Measurements from ENCODE around the gene SEMA6A.

The SEMA6A gene

GRCh38 chr5:116576053-116576713 lies 1.6 kb upstream of the SEMA6A start:
- peak; percentile 88 for DNase-seq (ENCODE audit: low spot score)

DNA sequence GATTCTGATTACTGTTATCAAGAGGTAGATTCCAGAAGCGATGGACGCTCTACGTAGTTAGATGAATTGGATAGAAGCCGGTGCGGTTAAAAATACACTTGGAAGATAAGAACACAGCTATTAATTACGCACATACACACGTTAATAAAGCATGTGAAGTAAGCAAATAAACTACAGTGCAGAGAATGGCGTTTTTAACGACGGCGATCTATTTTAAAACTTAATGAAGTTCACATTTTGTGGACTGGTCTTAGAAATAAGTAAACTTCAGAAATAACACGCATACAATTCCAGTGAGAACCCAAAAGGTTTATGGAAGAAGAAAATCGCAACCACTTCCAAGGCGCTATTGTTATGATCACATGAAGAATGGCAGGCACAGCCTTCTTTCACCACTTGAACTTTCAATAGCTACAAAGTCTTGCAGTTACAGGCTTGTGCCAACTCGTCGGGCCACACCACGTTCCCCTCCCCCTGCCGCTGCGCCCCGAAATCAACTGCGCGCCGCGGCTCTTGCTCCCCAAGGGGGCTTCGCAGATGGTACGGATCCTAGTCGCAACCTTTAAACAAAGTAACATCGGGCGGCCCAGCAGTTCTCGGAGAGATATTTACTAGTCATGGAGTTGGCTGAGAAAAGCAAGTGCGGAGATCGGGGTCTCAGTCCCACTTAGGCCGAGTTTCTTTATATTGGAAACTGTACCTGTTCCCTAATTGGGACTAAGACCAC lies 866 bp upstream of the SEMA6A start:
- DNase-seq (ENCODE audit: low spot score), result peak; percentile 39

DNA sequence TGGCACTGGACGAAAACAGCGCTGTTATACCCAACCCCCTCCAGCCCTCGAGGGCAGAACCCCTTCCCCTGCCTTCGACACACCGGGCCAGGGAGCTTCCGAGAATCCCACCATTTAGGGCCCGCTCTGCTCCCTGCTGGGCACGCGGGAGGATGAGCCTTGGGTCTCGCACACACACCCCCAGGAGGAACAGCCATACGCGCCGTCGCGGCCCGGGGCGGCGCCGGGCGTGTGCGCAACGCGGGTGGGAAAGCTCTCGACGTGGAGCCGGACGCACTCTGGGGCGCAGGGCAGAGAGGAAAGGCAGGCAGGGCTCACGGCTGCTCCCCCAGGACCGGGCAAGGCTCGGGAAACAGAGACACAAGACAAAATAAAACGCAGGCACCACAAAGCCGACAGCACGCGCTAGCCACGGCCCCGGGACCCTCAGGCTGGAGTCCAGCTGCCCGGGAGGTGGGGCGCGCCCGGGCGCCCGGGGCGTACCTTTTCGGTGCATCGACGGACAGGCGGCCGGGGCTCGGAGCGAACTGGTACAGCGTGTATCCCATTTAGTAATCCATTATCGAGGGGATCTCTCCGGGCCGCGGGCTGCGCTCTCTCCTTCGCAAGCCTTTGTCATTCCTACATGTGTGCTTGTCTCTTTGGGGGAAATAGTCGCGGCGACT lies 789 bp downstream of the SEMA6A start:
- DNase-seq (ENCODE audit: low spot score), result peak; percentile 43

DNA sequence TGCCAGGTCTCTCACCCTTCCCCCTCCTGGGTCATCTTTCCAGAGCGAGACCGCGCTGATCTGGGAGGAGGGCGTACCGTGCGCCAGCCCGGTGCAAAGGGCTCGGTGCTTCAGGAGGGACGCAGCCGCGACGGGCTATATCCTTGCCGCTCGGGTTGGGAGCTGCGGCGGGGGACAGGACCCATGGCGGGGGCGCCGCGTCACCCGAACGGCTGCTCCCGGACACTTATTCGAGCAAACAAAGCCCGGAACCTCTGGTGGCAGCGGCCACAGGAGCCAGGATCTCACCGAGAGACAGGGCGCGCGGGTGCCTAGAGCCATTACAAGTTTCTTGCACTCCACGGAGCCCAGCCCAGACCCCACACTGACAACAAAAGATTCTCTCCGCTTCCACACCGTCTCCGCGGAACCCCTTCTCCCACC lies 1.3 kb downstream of the SEMA6A start:
- DNase-seq (ENCODE audit: low spot score), result peak; percentile 57

GRCh38 chr5:116572350-116573278 lies 2.0 kb downstream of the SEMA6A start:
- DNase-seq (ENCODE audit: low spot score), result peak; percentile 77

DNA sequence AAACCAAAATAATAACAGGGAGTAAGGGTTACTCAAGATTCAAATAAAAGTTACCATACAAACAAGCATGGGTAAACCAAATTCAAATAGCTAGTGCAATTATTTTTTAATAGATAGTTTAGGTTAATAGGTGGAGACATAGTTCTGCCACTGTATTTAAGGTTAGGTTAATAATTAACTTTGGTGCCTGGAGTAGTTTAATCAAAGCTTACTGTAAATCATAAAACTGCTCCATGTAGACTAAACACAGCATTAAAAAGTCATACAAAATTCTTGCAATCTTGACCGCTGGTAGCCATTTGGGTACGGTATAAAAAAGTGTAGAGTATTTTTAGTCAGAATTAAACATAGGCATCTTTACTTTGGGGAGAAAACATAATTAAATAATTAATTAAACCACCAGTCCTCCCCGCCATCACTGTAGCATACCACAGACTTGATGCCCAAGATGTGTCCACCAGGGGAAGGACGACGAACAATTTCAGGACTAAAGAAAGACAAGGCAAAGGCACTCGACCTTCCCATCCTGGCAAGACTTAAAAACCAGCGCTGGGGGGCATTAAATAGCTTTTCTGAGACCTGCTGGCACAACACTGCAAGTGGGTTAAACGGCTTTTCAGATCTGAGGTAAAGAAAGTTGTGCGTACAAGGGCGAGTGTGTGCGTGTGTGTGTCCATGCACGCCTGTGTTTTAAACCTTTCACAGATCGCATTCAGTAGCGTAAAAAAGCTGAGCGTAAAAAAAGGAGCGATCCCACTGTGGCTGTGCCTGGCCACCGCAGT lies 2.9 kb downstream of the SEMA6A start:
- peak; percentile 64 for DNase-seq (ENCODE audit: low spot score)

DNA sequence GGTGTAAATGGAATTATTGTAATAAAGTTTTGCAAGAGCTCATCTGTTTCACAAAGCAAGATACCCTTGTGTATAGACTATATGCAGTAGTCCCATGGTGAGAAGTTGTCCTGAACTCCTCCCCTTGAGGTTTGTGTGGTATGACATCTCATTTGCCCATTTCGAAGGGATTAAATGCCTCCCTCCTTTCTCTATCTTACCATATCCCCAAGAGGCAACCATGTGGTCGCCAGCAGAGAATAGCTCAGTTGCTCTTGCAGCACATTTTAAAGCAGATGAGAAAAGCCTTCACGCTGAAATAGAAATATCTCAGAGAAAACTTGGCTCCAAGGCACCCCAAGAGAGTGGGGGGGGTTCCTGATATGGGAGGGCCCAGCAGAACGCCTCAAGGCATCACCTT lies 4.6 kb downstream of the SEMA6A start:
- DNase-seq (ENCODE audit: low spot score), result no peak

DNA sequence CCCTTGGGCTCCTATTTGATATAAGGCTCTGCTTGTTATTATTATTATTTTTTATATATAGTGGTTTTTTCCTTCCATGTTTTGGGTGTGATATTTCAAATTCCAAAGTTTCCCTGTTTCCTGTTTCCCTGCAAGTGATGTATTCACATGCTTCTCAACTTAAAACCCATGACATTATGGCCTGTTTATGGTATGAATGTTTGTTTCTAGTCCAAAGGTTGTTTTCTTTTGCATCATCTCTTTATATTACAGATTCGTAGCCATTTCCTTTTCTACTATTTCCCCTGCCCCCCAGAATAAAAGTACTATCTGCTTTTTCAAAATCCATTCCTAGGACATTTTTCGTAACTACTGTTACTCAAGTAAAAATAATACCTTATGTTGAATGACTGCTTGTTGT lies 7.5 kb downstream of the SEMA6A start:
- no peak for DNase-seq (ENCODE audit: low spot score)

GRCh38 chr5:116566251-116566650 lies 8.4 kb downstream of the SEMA6A start:
- peak; percentile 20 for DNase-seq (ENCODE audit: low spot score)

DNA sequence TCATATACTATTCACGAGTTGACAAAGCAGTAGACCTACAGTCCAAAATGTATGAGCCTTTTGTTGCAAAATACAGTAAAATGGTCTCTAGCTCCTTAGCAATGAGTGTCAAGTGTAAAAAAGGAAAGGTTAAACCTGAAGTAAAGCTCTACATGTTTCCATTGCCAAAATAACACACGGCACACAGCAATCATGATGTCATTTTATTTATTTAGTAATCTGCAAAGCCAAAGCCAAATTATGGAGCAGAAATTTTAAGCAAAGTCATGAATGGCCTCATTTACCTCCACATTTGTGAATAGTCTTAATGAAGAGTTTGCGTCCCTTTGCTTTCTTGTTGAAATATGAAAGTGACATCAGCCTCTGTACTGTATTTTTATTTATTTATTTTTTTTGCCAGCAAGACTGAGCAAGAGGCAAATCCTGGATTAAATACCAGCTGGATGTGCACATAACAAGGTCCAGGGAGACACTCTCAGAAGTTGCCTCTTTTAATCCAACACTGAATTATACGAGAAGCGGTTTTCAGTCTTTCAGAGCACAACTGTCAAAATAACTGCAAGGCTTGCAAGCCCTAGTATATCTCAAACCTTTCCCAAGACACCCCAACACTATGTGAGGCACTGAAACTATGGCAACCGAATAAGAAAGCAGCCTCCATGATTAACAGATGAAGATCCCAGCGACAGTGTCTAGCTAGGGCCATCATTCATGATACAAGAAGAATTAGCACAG lies 9.7 kb downstream of the SEMA6A start:
- DNase-seq (ENCODE audit: low spot score), result no peak

- DNase-seq (ENCODE audit: low spot score), result no peak
These were observed 10.3 kb downstream of the SEMA6A start for GRCh38 chr5:116564312-116564711.

DNA sequence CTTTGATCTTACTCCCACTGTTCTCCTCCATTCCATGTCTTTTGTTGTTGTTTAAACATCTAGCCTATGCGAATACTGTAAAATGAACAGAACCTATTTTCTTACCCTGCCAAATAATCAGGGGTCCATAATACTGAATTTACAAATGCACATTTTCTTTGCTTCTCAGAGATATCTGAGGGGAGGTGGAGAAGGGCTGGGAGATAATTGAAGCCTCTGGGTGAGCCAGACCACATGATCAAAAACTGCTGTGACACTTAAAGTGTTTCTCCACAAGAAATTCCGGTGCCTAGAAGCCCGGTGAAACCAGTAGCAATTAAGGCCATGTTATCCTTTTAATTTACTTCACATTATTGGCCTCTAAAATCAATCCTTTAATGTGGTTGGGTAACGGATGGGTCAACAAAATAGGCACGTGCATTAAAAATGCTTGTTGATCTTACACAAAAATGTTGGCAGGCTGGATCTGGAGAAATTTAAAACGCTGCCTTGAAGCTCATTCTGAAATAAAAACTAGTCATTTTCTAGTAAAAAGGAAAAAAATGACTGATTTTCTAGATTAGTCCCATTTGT lies 10.8 kb downstream of the SEMA6A start:
- DNase-seq (ENCODE audit: low spot score), result no peak

- no peak for DNase-seq (ENCODE audit: low spot score)
These were observed 12.0 kb downstream of the SEMA6A start for GRCh38 chr5:116562669-116563068.

DNA sequence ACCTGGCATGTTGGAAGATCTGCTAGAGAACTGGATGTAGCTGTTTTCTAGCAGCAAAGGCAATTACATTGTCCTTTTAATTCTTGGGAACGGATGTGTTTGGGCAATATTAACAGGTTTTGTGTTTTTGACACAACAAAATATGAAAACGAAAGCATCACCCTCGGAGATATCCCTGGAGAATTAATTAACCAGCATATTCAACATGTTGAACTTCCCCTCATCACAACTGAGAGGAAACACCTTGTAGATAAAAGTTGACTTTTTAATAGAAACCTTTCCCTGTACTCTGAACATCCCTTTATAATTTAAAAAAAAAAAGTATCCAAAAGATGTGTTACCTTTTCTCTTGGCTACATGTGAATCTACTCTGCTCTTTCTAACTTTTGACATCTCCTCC lies 13.0 kb downstream of the SEMA6A start:
- no peak for DNase-seq (ENCODE audit: low spot score)

GRCh38 chr5:116559673-116560164 lies 14.9 kb downstream of the SEMA6A start:
- DNase-seq (ENCODE audit: low spot score), result no peak

DNA sequence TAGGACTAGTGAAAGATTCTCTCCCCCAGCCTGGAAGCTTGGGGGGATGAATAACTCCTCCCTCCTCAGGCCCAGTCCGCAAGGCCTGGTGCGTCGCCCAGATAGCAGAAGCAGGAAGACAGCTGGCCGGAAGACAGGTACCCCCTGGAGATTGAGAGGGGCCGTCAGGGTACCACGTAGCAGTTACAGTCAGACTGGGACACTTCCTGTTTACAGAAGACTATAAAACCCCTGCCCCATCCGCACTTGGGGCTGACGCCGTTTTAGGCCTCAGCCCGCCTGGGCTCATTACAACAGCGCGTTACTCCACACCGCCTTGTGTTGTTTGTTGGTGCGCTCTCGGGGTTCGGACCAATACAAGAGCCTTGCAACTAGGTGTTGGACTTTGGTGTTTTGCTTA lies 15.4 kb downstream of the SEMA6A start:
- no peak for DNase-seq (ENCODE audit: low spot score)

DNA sequence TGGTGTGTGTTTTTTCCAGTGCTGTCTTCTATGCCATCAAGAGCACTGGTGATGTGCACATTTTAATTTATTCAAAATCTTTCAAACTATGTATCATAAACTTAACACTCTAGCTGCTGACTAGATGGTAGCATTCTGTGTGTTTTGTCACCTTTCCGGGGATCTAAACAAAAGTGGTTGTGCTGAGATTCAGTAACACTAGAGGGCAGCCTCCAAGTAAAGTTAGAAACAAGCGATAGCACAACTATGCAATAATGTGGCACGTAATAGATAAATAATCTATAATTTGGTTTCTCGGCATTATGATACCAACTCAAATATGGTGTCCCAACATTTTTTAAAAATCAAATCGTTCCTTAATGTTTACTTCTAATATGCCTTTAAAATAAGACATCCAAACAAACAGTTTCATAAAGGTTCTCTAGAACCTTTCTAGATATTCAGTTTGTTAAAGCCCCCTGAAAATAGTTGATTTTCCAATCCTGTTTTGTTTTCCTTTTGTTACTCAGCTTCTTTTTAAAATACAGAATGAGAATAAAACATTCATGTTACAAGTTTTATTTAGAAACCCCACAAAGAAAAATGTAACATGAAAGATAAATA lies 16.9 kb downstream of the SEMA6A start:
- peak; percentile 23 for DNase-seq (ENCODE audit: low spot score)

GRCh38 chr5:116554764-116555163 lies 19.9 kb downstream of the SEMA6A start:
- DNase-seq (ENCODE audit: low spot score), result no peak

- peak; percentile 54 for DNase-seq (ENCODE audit: low spot score)
These were observed 21.3 kb downstream of the SEMA6A start for GRCh38 chr5:116553366-116553765.
